ENCODE results near the gene NPL. TPM values are rescaled to one million over a fixed set of nuclear protein-coding genes. Genes with fewer than 3 reads are reported as not detected.

The NPL gene
- total and polyA plus RNA-seq, 10 donors: 21.9 to 88.2 (median 65.0) TPM

GRCh38 chr1:182771187-182771984, 18.2 kb upstream of the NPL start:
- intact Hi-C loops (cut with DNase I; ENCODE audit: low total_unique reads): no loop called here
- 84 to 93% (median 89%) methylated on average over 4 of the region's 4 CpGs for WGBS, 5 donors
- H3K4me1 ChIP-seq: no peaks in the 10 kb centered on the region

GRCh38 chr1:182777386-182777785, 12.2 kb upstream of the NPL start:
- Histone ChIP-seq H3K4me1 (peaks cover 3 to 25% (median 10%) of the 10 kb centered on the region in 6 donors), H3K4me3 (no peak overlapping the region)
- TF ChIP-seq POLR2A (IDR thresholded peaks at IDR 0.05) (no peak), CTCF (IDR thresholded peaks at IDR 0.05 in 8 of 11, conservative IDR thresholded peaks at IDR 0.05 in 3 of 11) (no peak), POLR2AphosphoS5 (IDR thresholded peaks at IDR 0.05) (no peak)

More at GRCh38 chr1:182771187-182771984, 18.2 kb upstream of the NPL start:
- no peaks in the 10 kb centered on the region for H3K9me3 ChIP-seq
- H3K27ac ChIP-seq: peak overlapping the region in 1 of 8 donors; percentile 29
- DNase-seq: no peak
- H3K36me3 ChIP-seq: no peaks in the 10 kb centered on the region
- no peaks in the 10 kb centered on the region for H3K27me3 ChIP-seq (replicated peaks in 1 of 7)
- H3K4me3 ChIP-seq: no peak overlapping the region
- TF ChIP-seq CTCF (IDR thresholded peaks at IDR 0.05 in 8 of 11, conservative IDR thresholded peaks at IDR 0.05 in 3 of 11): no peak
- TF ChIP-seq POLR2A (IDR thresholded peaks at IDR 0.05): no peak
- no peak for TF ChIP-seq POLR2AphosphoS5 (IDR thresholded peaks at IDR 0.05)

GRCh38 chr1:182778862-182779261, 10.7 kb upstream of the NPL start:
- Histone ChIP-seq H3K27me3 (replicated peaks in 1 of 7) (no peaks in the 10 kb centered on the region), H3K4me3 (no peak overlapping the region), H3K36me3 (no peaks in the 10 kb centered on the region), H3K9me3 (no peaks in the 10 kb centered on the region), H3K27ac (no peak overlapping the region), H3K4me1 (peaks cover 10 to 33% (median 13%) of the 10 kb centered on the region in 6 donors)
- TF ChIP-seq POLR2A (IDR thresholded peaks at IDR 0.05): no peak
- no peak for TF ChIP-seq POLR2AphosphoS5 (IDR thresholded peaks at IDR 0.05)
- no peak for TF ChIP-seq CTCF (IDR thresholded peaks at IDR 0.05 in 8 of 11, conservative IDR thresholded peaks at IDR 0.05 in 3 of 11)
- DNase-seq: no peak
- intact Hi-C loops (cut with DNase I; ENCODE audit: low total_unique reads): no loop called here
- WGBS, 5 donors: 85 to 94% (median 90%) methylated on average over 2 of the region's 2 CpGs

More at GRCh38 chr1:182777386-182777785, 12.2 kb upstream of the NPL start:
- Histone ChIP-seq H3K27me3 (replicated peaks in 1 of 7) (no peaks in the 10 kb centered on the region), H3K27ac (peak overlapping the region; percentile 50 to 81 (median 70)), H3K9me3 (no peaks in the 10 kb centered on the region), H3K36me3 (no peaks in the 10 kb centered on the region)
- no peak for DNase-seq
- intact Hi-C loops (cut with DNase I; ENCODE audit: low total_unique reads): no loop called here

GRCh38 chr1:182779530-182779929, 10.0 kb upstream of the NPL start:
- Histone ChIP-seq H3K4me3 (no peak overlapping the region), H3K4me1 (peaks cover 10 to 33% (median 13%) of the 10 kb centered on the region in 6 donors), H3K36me3 (no peaks in the 10 kb centered on the region), H3K27me3 (replicated peaks in 1 of 7) (no peaks in the 10 kb centered on the region), H3K27ac (no peak overlapping the region), H3K9me3 (no peaks in the 10 kb centered on the region)
- WGBS, 5 donors: 84 to 94% (median 89%) methylated on average over 2 of the region's 2 CpGs
- intact Hi-C loops (cut with DNase I; ENCODE audit: low total_unique reads): no loop called here
- TF ChIP-seq POLR2AphosphoS5 (IDR thresholded peaks at IDR 0.05) (no peak), CTCF (IDR thresholded peaks at IDR 0.05 in 8 of 11, conservative IDR thresholded peaks at IDR 0.05 in 3 of 11) (no peak), POLR2A (IDR thresholded peaks at IDR 0.05) (no peak)
- DNase-seq: no peak

All from spleen (tissue), 11 donors.